Measurements from ENCODE around the gene ST14.

Gene ST14

DNA sequence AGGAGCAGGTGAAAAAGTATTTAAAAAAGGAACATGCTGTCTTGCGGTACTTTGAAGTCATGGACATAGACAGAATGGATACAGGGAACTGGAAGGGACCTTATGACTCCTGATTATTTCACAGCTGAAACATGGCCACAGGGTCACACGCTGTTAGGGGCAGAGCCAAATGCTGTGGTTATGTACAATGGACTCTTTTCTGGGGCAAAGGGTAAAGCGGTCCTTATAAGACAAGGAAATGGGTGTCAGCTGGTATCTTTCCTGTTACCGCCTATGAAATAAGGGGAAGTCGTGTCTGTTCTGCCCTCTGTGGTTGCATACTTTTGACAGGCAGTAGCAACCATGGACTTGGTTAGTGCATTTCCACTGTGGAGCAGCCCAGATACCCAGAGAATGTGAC lies 12.8 kb upstream of the ST14 start:
- TF ChIP-seq, protein P1, sequence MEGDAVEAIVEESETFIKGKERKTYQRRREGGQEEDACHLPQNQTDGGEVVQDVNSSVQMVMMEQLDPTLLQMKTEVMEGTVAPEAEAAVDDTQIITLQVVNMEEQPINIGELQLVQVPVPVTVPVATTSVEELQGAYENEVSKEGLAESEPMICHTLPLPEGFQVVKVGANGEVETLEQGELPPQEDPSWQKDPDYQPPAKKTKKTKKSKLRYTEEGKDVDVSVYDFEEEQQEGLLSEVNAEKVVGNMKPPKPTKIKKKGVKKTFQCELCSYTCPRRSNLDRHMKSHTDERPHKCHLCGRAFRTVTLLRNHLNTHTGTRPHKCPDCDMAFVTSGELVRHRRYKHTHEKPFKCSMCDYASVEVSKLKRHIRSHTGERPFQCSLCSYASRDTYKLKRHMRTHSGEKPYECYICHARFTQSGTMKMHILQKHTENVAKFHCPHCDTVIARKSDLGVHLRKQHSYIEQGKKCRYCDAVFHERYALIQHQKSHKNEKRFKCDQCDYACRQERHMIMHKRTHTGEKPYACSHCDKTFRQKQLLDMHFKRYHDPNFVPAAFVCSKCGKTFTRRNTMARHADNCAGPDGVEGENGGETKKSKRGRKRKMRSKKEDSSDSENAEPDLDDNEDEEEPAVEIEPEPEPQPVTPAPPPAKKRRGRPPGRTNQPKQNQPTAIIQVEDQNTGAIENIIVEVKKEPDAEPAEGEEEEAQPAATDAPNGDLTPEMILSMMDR (conservative IDR thresholded peaks at IDR 0.05), result no peak
- no peak overlapping the region; the same call in 1 of the 2 replicates for H3K27ac ChIP-seq

DNA sequence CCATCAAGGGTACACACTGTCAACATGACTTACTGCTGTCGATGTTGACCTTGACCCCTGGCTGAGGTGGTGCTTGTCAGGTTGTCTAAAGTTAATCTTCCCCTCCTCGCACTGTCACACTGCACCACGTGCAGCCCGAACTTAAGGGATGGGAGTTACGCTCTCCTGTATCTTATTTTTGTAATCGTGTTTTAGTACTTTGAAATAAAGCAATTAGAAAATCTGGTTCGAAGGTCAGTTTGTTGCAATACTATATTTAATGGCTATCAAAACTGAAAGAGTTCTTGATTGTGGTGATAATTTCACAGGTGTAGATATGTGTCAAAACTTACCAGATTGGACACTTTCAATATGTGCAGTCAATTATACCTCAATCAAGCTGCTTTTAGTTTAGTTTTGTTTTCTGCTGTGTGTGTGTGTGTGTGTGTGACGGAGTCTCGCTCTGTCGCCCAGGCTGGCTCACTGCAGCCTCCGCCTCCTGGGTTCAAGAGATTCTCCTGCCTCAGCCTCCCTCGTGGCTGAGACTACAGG lies 10.7 kb upstream of the ST14 start:
- no peak overlapping the region for H3K27ac ChIP-seq
- TF ChIP-seq, protein P1 (conservative IDR thresholded peaks at IDR 0.05), result no peak

DNA sequence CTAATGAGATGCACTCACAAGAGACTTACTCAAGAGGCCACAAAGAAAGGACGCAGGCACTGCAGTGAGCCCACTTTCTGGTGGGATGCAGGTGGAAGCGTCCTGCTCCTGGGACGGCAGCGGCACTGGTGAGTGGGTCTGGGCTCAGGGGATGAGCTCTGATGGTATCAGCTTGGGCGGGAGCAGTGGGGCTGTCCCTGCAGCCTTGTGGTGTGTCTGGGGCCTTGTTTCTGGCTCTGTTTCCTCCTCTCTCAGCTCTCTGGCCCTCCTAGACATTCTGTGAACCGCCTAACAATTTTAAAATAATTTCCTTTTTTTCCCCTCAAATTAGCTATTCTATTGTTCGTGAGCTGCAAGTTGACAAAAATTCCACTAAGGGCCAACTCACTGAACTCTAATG lies 8.8 kb upstream of the ST14 start:
- H3K27ac ChIP-seq, result no peak overlapping the region
- TF ChIP-seq, protein P1 (conservative IDR thresholded peaks at IDR 0.05), result no peak

DNA sequence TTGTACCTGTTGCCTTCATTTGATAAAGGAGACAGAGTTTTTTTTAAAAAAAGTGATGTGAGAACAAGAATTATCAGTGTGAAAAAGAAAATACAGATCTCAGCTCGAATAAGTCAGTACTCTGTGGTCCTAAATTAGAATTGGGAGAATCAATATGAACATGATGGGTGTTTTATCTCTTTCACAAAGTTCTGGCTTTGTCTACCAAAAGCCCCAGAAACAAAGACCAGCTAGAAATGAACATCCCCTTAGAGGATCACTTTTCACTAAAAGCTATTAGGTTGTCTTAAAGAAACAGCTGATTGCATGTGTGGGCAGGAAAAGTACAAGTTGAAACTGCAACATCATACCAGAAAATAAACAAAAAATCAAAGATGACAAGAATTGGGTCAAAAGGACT lies 8.4 kb upstream of the ST14 start:
- H3K27ac ChIP-seq, result no peak overlapping the region
- TF ChIP-seq, protein P1 (conservative IDR thresholded peaks at IDR 0.05), result no peak

DNA sequence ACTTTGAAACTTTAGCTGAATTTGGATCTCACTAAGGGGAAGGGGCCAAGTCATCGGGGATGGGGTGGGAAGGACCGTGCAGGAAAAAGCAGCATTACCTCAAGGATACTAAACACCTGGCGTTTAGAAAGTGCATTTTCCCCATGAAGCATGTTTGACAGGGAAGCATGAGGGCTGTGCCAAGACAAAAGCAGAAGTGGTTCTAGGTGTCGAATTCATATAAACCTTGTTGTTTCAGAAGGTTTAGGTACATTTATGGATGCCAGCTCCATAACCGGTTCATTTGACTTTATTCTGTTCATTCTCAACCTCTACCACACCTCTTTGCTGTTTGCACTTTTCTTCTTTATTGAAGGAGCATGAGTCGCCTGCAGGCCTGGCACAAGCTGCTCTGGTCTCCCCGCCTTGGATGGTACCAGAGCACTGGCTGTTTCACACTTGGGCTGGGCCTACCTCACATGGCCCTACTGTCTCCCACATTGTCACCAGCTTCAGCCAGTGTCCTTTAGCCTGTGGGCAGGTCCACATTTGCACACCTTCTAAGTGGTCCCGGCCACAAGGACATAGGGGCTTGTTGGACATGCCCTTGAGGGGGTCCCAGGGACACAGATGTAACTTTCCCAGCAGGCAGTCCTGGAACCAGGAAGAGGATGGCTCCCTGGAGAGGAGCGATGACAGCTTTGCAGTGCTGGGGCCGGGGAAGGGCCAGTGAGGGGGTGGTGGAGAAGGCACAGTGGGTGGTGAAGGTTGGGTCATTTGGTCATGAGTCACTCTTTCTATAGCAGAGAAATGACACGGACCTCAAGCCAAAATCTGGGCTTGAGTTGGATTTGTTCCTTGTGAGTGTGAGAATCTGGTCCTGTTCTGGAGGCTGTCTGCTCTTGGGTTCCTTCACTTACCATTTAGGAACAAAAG lies 3.2 kb upstream of the ST14 start:
- TF ChIP-seq, protein P1 (conservative IDR thresholded peaks at IDR 0.05), result no peak
- H3K27ac ChIP-seq, result no peak overlapping the region

DNA sequence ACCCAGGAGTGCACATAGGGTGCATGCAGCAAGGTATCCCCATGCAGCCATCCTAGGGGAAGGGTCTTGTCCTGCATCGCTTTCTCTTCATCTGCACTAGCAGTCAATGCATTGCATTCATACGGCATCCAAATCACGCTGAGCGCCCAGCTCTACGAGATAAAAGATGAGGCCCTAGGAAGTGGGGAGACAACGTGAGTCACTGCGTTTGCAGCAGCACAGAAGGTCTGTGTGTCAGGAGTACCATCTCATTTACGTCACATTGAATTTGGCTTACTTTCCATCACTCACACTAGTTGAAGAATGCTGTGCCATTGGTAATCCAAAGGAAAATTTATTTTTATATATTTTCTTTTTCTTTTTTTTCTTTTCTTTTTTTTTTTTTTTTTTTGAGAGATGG lies 2.5 kb upstream of the ST14 start:
- no peak overlapping the region for H3K27ac ChIP-seq
- TF ChIP-seq, protein P1 (conservative IDR thresholded peaks at IDR 0.05), result no peak

DNA sequence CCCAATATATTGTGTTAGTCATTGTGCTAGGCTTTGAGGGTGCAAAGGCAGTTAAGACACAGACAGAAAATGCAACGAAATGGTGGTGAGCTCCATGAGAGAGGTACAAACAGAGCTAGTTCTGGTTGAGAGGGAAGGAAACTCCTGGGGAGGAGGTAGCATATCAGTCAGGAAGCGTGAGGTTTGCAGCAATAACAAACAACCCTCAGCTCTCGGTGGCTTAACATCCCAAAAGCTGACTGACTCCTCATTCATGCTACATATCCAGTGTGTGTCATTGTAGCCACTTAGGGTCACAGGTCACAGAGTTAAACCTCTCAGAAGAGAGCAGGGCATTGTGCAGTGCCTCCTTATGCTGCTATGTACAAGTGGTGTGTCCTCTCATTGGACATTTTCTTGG lies 1.7 kb upstream of the ST14 start:
- H3K27ac ChIP-seq, result no peak overlapping the region
- TF ChIP-seq, protein P1 (conservative IDR thresholded peaks at IDR 0.05), result no peak
